Liver (tissue), 9 donors: ENCODE measurements around the gene DDIT4. TPM values are rescaled to one million over a fixed set of nuclear protein-coding genes. Genes with fewer than 3 reads are reported as not detected.

Experiments used
- DNase-seq: peaks from one replicate; pipeline ENCODE4 v3.0.0-alpha.2; 2017; ENCODE audit warnings: low spot score
- H3K27ac ChIP-seq, 2 donors: one replicate each; pipeline ENCODE4 v1.7.0; 2013; ENCODE audit warnings: inconsistent platforms in 2 of 2, low read length in 2 of 2, control low read depth in 1 of 2, low read depth in 1 of 2, mild to moderate bottlenecking in 1 of 2
- H3K27me3 ChIP-seq, 4 donors: one replicate each; pipeline versions ENCODE4 v1.6.1 to v1.7.0; 2013; ENCODE audit warnings: low read length in 3 of 4, inconsistent platforms in 1 of 4, mild to moderate bottlenecking in 1 of 4, moderate library complexity in 1 of 4; ENCODE audit not compliant: control insufficient read depth in 4 of 4, insufficient read depth in 4 of 4
- H3K36me3 ChIP-seq, 4 donors: one replicate each; pipeline versions ENCODE4 v1.6.1 to v1.7.0; 2013; ENCODE audit warnings: low read length in 3 of 4, mild to moderate bottlenecking in 3 of 4, low read depth in 1 of 4, moderate library complexity in 1 of 4; ENCODE audit not compliant: control insufficient read depth in 4 of 4, insufficient read depth in 3 of 4
- H3K4me1 ChIP-seq, 4 donors: one replicate each; pipeline versions ENCODE4 v1.6.1 to v1.7.0; 2013; ENCODE audit warnings: low read length in 3 of 4, mild to moderate bottlenecking in 3 of 4, moderate library complexity in 1 of 4; ENCODE audit not compliant: control insufficient read depth in 4 of 4, insufficient read depth in 4 of 4
- H3K4me3 ChIP-seq, 3 donors: one replicate each; pipeline versions ENCODE4 v1.6.1 to v1.7.0; 2013; ENCODE audit warnings: low read length in 3 of 3, control low read depth in 1 of 3, low read depth in 1 of 3, mild to moderate bottlenecking in 1 of 3
- H3K9ac ChIP-seq, 2 donors: one replicate each; pipeline ENCODE4 v1.7.0; 2013; ENCODE audit warnings: low read length in 2 of 2, mild to moderate bottlenecking in 2 of 2, moderate library complexity in 2 of 2, control low read depth in 1 of 2, low read depth in 1 of 2
- H3K9me3 ChIP-seq, 4 donors: one replicate each; pipeline versions ENCODE4 v1.6.1 to v1.7.0; 2013; ENCODE audit warnings: low read length in 3 of 4; ENCODE audit not compliant: control insufficient read depth in 4 of 4
- EGR1 ChIP-seq, 2 donors: IDR thresholded peaks; 2 replicates each; pipeline ENCODE4 v1.6.1; 2016 to 2018; ENCODE audit warnings: antibody characterized with exemption in 2 of 2, low read depth in 2 of 2
- FOXA1 ChIP-seq: IDR thresholded peaks from 2 replicates; pipeline ENCODE4 v1.6.1; 2016; ENCODE audit warnings: antibody characterized with exemption
- FOXA2 ChIP-seq: IDR thresholded peaks from 2 replicates; pipeline ENCODE4 v1.6.1; 2016; ENCODE audit warnings: antibody characterized with exemption
- GABPA ChIP-seq, 2 donors: IDR thresholded peaks in 1 of 2; conservative IDR thresholded peaks in 1 of 2; 2 replicates each; pipeline ENCODE4 v1.6.1; 2016; ENCODE audit warnings: antibody characterized with exemption in 2 of 2, mild to moderate bottlenecking in 1 of 2, moderate library complexity in 1 of 2
- HNF4A ChIP-seq, 2 donors: conservative IDR thresholded peaks; 2 replicates each; pipeline ENCODE4 v1.6.1; 2016; ENCODE audit warnings: antibody characterized with exemption in 2 of 2, mild to moderate bottlenecking in 2 of 2
- HNF4G ChIP-seq: IDR thresholded peaks from 2 replicates; pipeline ENCODE4 v1.6.1; 2016; ENCODE audit warnings: antibody characterized with exemption
- JUND ChIP-seq, 2 donors: IDR thresholded peaks; 2 replicates each; pipeline ENCODE4 v1.6.1; 2016; ENCODE audit warnings: antibody characterized with exemption in 2 of 2
- NR2F2 ChIP-seq: IDR thresholded peaks from 2 replicates; pipeline ENCODE4 v1.6.1; 2016; ENCODE audit warnings: antibody characterized with exemption
- RAD21 ChIP-seq, 2 donors: IDR thresholded peaks; 2 replicates each; pipeline ENCODE4 v1.6.1; 2016; ENCODE audit warnings: antibody characterized with exemption in 2 of 2, mild to moderate bottlenecking in 2 of 2
- RXRA ChIP-seq, 2 donors: IDR thresholded peaks; 2 replicates each; pipeline ENCODE4 v1.6.1; 2017 to 2018; ENCODE audit warnings: antibody characterized with exemption in 2 of 2, mild to moderate bottlenecking in 1 of 2
- SP1 ChIP-seq: IDR thresholded peaks from 2 replicates; pipeline ENCODE4 v1.6.1; 2018; ENCODE audit warnings: antibody characterized with exemption, mild to moderate bottlenecking
- TAF1 ChIP-seq: conservative IDR thresholded peaks from 2 replicates; pipeline ENCODE4 v1.6.1; 2016; ENCODE audit warnings: antibody characterized with exemption, mild to moderate bottlenecking
- WGBS: extraction: QIAGEN DNeasy Blood & Tissue Kit; methylation state at CpG from one replicate; pipeline ENCODE4 v1.1.7; 2013; 5-methylcytosine and 5-hydroxymethylcytosine counted together
- polyA plus RNA-seq, 2 donors: library from polyadenylated mRNA; stranded (reverse) in 1 of 2; unstranded in 1 of 2; fragments of 200-250 nt in 1 of 2; fragments of >200 nt in 1 of 2; fragmentation: Nextera tagmentation in 1 of 2; extraction: Ambion mirVana in 1 of 2; gene quantifications; one replicate each; pipeline versions ENCODE4 v1.2.1 to v1.2.3, GENCODE V29; 2013 to 2015
- total RNA-seq, 2 donors: library from RNA; depleted of rRNA; stranded (reverse); fragments of >200 nt; gene quantifications; one replicate each; pipeline ENCODE4 v1.2.3, GENCODE V29; 2014
- TF ChIP-seq, protein P1 (sequence below): IDR thresholded peaks from 2 replicates; pipeline ENCODE4 v1.6.1; 2016; ENCODE audit warnings: antibody characterized with exemption
- TF ChIP-seq, protein P2 (sequence below): IDR thresholded peaks from 2 replicates; pipeline ENCODE4 v1.6.1; 2016; ENCODE audit warnings: antibody characterized with exemption, mild to moderate bottlenecking
- TF ChIP-seq, protein P3 (sequence below): fragments of 150-350 bp; IDR thresholded peaks from 2 replicates; pipeline ENCODE4 v1.5.1; 2017; ENCODE audit warnings: improper control_type of control experiment, low read depth, low read length; ENCODE audit not compliant: missing input control
- TF ChIP-seq, protein P4 (sequence below): IDR thresholded peaks from 2 replicates; pipeline ENCODE4 v1.6.1; 2016; ENCODE audit warnings: antibody characterized with exemption
- TF ChIP-seq, protein P5 (sequence below): IDR thresholded peaks from 2 replicates; pipeline ENCODE4 v1.6.1; 2016; ENCODE audit warnings: antibody characterized with exemption
- donor health status: healthy.
- donor health status: healthy.
- donor health status: healthy.
- donor health status: healthy.
- donor health status: healthy.

Gene DDIT4
- total and polyA plus RNA-seq, 4 donors: 18.4 to 69.0 (median 43.7) TPM

DNA sequence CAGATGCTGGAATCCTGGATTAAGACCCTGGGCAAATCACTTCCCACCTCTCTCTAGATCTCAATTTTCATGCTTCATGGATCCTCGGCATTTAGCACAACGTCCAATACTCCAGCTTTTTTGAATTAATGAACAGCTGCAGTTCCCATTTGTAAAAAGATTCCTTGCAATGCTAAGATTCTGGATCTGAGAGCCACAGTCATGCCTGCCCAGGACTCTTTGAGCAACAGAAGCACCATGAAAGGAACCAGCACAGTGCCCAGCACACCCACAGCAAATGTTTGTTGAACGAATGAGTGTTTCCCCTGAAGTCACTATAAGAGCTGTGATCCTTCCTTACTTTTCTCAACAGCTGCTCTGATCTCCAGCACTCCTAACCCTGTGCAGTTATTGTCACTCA, 20.8 kb upstream of the DDIT4 start:
- 94% methylated on average over 3 of the region's 3 CpGs for WGBS
- Histone ChIP-seq H3K9ac (no peak overlapping the region), H3K27ac (no peak overlapping the region)

DNA sequence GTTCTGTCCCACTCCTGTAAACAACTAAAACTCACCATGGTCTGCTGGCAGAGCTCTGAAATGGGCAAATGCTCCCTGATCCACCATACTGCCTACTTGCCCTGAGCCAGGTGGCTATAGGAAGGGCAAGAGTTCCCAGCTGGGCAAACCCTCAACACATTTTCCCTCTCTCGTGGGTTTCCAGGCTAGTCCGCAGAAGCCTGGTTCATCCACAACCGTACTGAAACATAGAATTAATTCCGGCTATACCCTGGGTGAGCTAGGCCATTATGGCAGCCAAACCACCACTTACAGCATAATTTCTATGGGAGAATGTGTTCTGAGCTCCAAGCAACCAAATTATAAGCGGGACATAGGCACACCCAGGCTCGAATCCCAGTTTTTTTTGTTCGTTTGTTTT, 20.1 kb upstream of the DDIT4 start:
- H3K9ac ChIP-seq: no peak overlapping the region
- no peak overlapping the region for H3K4me3 ChIP-seq
- no peaks in the 10 kb centered on the region for H3K9me3 ChIP-seq
- no peaks in the 10 kb centered on the region for H3K36me3 ChIP-seq
- 87% methylated on average over 7 of the region's 7 CpGs for WGBS
- no peak for DNase-seq
- H3K4me1 ChIP-seq: peaks cover 17 to 23% (median 22%) of the 10 kb centered on the region in 4 donors
- H3K27me3 ChIP-seq: no peaks in the 10 kb centered on the region
- TF ChIP-seq TAF1: no peak
- TF ChIP-seq, protein P1, sequence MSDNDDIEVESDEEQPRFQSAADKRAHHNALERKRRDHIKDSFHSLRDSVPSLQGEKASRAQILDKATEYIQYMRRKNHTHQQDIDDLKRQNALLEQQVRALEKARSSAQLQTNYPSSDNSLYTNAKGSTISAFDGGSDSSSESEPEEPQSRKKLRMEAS: no peak
- TF ChIP-seq GABPA (IDR thresholded peaks at IDR 0.05 in 1 of 2, conservative IDR thresholded peaks at IDR 0.05 in 1 of 2): no peak
- TF ChIP-seq, protein P2, sequence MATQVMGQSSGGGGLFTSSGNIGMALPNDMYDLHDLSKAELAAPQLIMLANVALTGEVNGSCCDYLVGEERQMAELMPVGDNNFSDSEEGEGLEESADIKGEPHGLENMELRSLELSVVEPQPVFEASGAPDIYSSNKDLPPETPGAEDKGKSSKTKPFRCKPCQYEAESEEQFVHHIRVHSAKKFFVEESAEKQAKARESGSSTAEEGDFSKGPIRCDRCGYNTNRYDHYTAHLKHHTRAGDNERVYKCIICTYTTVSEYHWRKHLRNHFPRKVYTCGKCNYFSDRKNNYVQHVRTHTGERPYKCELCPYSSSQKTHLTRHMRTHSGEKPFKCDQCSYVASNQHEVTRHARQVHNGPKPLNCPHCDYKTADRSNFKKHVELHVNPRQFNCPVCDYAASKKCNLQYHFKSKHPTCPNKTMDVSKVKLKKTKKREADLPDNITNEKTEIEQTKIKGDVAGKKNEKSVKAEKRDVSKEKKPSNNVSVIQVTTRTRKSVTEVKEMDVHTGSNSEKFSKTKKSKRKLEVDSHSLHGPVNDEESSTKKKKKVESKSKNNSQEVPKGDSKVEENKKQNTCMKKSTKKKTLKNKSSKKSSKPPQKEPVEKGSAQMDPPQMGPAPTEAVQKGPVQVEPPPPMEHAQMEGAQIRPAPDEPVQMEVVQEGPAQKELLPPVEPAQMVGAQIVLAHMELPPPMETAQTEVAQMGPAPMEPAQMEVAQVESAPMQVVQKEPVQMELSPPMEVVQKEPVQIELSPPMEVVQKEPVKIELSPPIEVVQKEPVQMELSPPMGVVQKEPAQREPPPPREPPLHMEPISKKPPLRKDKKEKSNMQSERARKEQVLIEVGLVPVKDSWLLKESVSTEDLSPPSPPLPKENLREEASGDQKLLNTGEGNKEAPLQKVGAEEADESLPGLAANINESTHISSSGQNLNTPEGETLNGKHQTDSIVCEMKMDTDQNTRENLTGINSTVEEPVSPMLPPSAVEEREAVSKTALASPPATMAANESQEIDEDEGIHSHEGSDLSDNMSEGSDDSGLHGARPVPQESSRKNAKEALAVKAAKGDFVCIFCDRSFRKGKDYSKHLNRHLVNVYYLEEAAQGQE: no peak
- TF ChIP-seq, protein P3, sequence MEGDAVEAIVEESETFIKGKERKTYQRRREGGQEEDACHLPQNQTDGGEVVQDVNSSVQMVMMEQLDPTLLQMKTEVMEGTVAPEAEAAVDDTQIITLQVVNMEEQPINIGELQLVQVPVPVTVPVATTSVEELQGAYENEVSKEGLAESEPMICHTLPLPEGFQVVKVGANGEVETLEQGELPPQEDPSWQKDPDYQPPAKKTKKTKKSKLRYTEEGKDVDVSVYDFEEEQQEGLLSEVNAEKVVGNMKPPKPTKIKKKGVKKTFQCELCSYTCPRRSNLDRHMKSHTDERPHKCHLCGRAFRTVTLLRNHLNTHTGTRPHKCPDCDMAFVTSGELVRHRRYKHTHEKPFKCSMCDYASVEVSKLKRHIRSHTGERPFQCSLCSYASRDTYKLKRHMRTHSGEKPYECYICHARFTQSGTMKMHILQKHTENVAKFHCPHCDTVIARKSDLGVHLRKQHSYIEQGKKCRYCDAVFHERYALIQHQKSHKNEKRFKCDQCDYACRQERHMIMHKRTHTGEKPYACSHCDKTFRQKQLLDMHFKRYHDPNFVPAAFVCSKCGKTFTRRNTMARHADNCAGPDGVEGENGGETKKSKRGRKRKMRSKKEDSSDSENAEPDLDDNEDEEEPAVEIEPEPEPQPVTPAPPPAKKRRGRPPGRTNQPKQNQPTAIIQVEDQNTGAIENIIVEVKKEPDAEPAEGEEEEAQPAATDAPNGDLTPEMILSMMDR: no peak
- TF ChIP-seq HNF4A (conservative IDR thresholded peaks at IDR 0.05): no peak
- TF ChIP-seq RAD21 (IDR thresholded peaks at IDR 0.05): no peak
- no peak for TF ChIP-seq FOXA1
- no peak for TF ChIP-seq FOXA2
- no peak for TF ChIP-seq RXRA (IDR thresholded peaks at IDR 0.05)
- TF ChIP-seq JUND (IDR thresholded peaks at IDR 0.05): no peak
- no peak for TF ChIP-seq NR2F2
- no peak for TF ChIP-seq HNF4G
- TF ChIP-seq, protein P4, sequence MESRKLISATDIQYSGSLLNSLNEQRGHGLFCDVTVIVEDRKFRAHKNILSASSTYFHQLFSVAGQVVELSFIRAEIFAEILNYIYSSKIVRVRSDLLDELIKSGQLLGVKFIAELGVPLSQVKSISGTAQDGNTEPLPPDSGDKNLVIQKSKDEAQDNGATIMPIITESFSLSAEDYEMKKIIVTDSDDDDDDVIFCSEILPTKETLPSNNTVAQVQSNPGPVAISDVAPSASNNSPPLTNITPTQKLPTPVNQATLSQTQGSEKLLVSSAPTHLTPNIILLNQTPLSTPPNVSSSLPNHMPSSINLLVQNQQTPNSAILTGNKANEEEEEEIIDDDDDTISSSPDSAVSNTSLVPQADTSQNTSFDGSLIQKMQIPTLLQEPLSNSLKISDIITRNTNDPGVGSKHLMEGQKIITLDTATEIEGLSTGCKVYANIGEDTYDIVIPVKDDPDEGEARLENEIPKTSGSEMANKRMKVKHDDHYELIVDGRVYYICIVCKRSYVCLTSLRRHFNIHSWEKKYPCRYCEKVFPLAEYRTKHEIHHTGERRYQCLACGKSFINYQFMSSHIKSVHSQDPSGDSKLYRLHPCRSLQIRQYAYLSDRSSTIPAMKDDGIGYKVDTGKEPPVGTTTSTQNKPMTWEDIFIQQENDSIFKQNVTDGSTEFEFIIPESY: no peak
- no peak for TF ChIP-seq SP1
- TF ChIP-seq, protein P5, sequence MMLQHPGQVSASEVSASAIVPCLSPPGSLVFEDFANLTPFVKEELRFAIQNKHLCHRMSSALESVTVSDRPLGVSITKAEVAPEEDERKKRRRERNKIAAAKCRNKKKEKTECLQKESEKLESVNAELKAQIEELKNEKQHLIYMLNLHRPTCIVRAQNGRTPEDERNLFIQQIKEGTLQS: no peak
- TF ChIP-seq EGR1 (IDR thresholded peaks at IDR 0.05; ENCODE audit: low read depth in 2 of 2): no peak
- H3K27ac ChIP-seq: no peak overlapping the region

More for the DNA sequence above, 20.8 kb upstream of the DDIT4 start:
- H3K4me1 ChIP-seq: peaks cover 19 to 29% (median 27%) of the 10 kb centered on the region in 4 donors
- H3K9me3 ChIP-seq: no peaks in the 10 kb centered on the region
- H3K36me3 ChIP-seq: no peaks in the 10 kb centered on the region
- DNase-seq: no peak
- no peak for TF ChIP-seq RXRA (IDR thresholded peaks at IDR 0.05)
- TF ChIP-seq, protein P5: no peak
- TF ChIP-seq FOXA1: no peak
- TF ChIP-seq, protein P4: no peak
- no peak for TF ChIP-seq HNF4G
- TF ChIP-seq JUND (IDR thresholded peaks at IDR 0.05): no peak
- no peak overlapping the region for H3K4me3 ChIP-seq
- no peaks in the 10 kb centered on the region for H3K27me3 ChIP-seq
